ENCODE data around the gene RPL28. TPM values are rescaled to one million over a fixed set of nuclear protein-coding genes. Genes with fewer than 3 reads are reported as not detected.

Gene RPL28
- total RNA-seq, 1 experiment from 2014 or later = 2,505 TPM

GRCh38 chr19:55339105-55339888 is 46.4 kb upstream of the RPL28 start, which contains the start of gene KMT5C (continued):
- no peak for TF ChIP-seq PREB (CRISPR knock-in tag; IDR thresholded peaks at IDR 0.05; ENCODE audit: borderline replicate concordance)
- no peak for TF ChIP-seq IRF2 (CRISPR knock-in tag; IDR thresholded peaks at IDR 0.05; ENCODE audit: borderline replicate concordance, low read depth)
- TF ChIP-seq JUN (CRISPR knock-in tag; IDR thresholded peaks at IDR 0.05) = no peak
- no peak for TF ChIP-seq ZSCAN18 (CRISPR knock-in tag; IDR thresholded peaks at IDR 0.05)
- TF ChIP-seq KAT7 (CRISPR knock-in tag; IDR thresholded peaks at IDR 0.05; ENCODE audit: borderline replicate concordance) = no peak
- TF ChIP-seq FOXK1 (CRISPR knock-in tag; IDR thresholded peaks at IDR 0.05) = peak; percentile 84
- TF ChIP-seq USF1 (CRISPR knock-in tag; IDR thresholded peaks at IDR 0.05) = no peak
- TF ChIP-seq AFF4 (CRISPR knock-in tag; IDR thresholded peaks at IDR 0.05; ENCODE audit: borderline replicate concordance) = no peak
- TF ChIP-seq MAX (CRISPR knock-in tag; IDR thresholded peaks at IDR 0.05) = peak; percentile 35
- no peak for TF ChIP-seq NFE2L1 (CRISPR knock-in tag; IDR thresholded peaks at IDR 0.05)
- no peak for TF ChIP-seq NFATC4 (CRISPR knock-in tag; IDR thresholded peaks at IDR 0.05)
- no peak for TF ChIP-seq MYBL2 (CRISPR knock-in tag; IDR thresholded peaks at IDR 0.05)
- no peak for TF ChIP-seq CTCF (IDR thresholded peaks at IDR 0.05)
- no peak for TF ChIP-seq ATF1 (CRISPR knock-in tag; IDR thresholded peaks at IDR 0.05)
- peak; percentile 59; the same call in 1 of the 2 replicates for TF ChIP-seq ARID4B (CRISPR knock-in tag; IDR thresholded peaks at IDR 0.05; ENCODE audit: borderline replicate concordance)
- TF ChIP-seq TEAD1 (CRISPR knock-in tag; IDR thresholded peaks at IDR 0.05) = no peak; the same call in 1 of the 2 replicates
- TF ChIP-seq STAT6 (CRISPR knock-in tag; conservative IDR thresholded peaks at IDR 0.05; ENCODE audit: low read depth) = no peak
- TF ChIP-seq ELF4 (CRISPR knock-in tag; IDR thresholded peaks at IDR 0.05; ENCODE audit: low read depth) = no peak
- no peak for TF ChIP-seq TP53 (CRISPR knock-in tag; IDR thresholded peaks at IDR 0.05)
